GM12891 (cell line): ENCODE results near the gene RNF169.

ENCODE experiments used
- POLR2A ChIP-seq: IDR thresholded peaks from 2 replicates; pipeline ENCODE4 v1.6.1; 2011; ENCODE audit warnings: low read depth, low read length, control low read depth
- POLR2AphosphoS5 ChIP-seq: IDR thresholded peaks from 2 replicates; pipeline ENCODE4 v1.6.1; 2011; ENCODE audit warnings: low read depth, low read length, control low read depth
- SPI1 ChIP-seq: IDR thresholded peaks from 2 replicates; pipeline ENCODE4 v1.6.1; 2011; ENCODE audit warnings: low read depth, low read length, control low read depth

DNA sequence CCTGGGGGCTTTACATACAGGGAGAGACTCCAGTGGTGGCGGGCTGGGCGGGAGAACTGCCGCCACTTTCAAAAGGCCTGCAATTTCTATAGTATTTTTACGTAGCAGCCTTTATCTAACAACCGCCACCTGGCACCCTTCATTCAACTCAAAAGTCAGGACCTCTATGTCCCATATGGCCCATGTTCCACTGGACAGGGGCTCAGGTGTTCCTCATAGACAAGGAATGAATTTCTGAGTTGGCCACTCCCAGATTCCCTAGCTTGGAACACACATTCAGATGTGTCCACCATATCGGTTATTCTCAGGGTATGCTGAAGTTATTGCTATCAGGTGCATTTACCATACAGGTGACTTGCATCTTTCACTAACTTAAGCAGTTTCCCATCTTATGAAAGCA, 29.9 kb downstream of the RNF169 start:
- TF ChIP-seq POLR2AphosphoS5 (no peak), SPI1 (no peak), POLR2A (no peak)
